HL-60 (cell line): ENCODE data around the gene MIEN1.

ENCODE experiments used
- CTCF ChIP-seq: IDR thresholded peaks from one replicate; pipeline ENCODE4 v1.5.1; 2011; ENCODE audit warnings: low read length, control low read depth, inconsistent platforms; ENCODE audit not compliant: insufficient read depth
- GABPA ChIP-seq: IDR thresholded peaks from 2 replicates; pipeline ENCODE4 v1.6.1; 2012; ENCODE audit warnings: low read depth
- TF ChIP-seq, protein P1 (sequence below): IDR thresholded peaks from 2 replicates; pipeline ENCODE4 v1.6.1; 2012; ENCODE audit warnings: low read depth; ENCODE audit not compliant: insufficient replicate concordance

- TF ChIP-seq CTCF (no peak), GABPA (no peak)
- TF ChIP-seq, protein P1, sequence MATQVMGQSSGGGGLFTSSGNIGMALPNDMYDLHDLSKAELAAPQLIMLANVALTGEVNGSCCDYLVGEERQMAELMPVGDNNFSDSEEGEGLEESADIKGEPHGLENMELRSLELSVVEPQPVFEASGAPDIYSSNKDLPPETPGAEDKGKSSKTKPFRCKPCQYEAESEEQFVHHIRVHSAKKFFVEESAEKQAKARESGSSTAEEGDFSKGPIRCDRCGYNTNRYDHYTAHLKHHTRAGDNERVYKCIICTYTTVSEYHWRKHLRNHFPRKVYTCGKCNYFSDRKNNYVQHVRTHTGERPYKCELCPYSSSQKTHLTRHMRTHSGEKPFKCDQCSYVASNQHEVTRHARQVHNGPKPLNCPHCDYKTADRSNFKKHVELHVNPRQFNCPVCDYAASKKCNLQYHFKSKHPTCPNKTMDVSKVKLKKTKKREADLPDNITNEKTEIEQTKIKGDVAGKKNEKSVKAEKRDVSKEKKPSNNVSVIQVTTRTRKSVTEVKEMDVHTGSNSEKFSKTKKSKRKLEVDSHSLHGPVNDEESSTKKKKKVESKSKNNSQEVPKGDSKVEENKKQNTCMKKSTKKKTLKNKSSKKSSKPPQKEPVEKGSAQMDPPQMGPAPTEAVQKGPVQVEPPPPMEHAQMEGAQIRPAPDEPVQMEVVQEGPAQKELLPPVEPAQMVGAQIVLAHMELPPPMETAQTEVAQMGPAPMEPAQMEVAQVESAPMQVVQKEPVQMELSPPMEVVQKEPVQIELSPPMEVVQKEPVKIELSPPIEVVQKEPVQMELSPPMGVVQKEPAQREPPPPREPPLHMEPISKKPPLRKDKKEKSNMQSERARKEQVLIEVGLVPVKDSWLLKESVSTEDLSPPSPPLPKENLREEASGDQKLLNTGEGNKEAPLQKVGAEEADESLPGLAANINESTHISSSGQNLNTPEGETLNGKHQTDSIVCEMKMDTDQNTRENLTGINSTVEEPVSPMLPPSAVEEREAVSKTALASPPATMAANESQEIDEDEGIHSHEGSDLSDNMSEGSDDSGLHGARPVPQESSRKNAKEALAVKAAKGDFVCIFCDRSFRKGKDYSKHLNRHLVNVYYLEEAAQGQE: no peak
These were observed 20.9 kb downstream of the MIEN1 start for GRCh38 chr17:39709319-39709997.
